HEK293 (cell line): ENCODE results near the gene F2.

Source experiments
- CTCF ChIA-PET: fragments of 350-600 bp; formaldehyde crosslinking; extraction: SDS; loops from one replicate; lab custom pipeline; 2021; ENCODE audit warnings: antibody characterized with exemption; lab: Yijun Ruan, JAX
- POLR2A ChIA-PET: fragments of 300-600 bp; formaldehyde crosslinking; extraction: SDS; loops from one replicate; lab custom pipeline; 2020; ENCODE audit warnings: antibody characterized with exemption, inconsistent platforms; lab: Yijun Ruan, JAX
- H3K27ac ChIP-seq: fragments of 200-500 bp; sonication (Bioruptor generic); 2 replicates; pipeline ENCODE4 v1.5.1; 2014; ENCODE audit warnings: low read depth, low read length, control low read depth, inconsistent platforms; ENCODE audit errors: extremely low read depth
- H3K36me3 ChIP-seq, 2 experiments: fragments of 200-500 bp in 1 of 2; sonication (Bioruptor generic) in 1 of 2; 1 replicate in 1 of 2; 2 replicates in 1 of 2; pipeline ENCODE4 v1.5.1; 2014 to 2017; ENCODE audit warnings: inconsistent platforms in 2 of 2, low read length in 2 of 2; ENCODE audit not compliant: control insufficient read depth in 2 of 2, insufficient read depth in 1 of 2
- H3K4me1 ChIP-seq: fragments of 200-500 bp; sonication (Bioruptor generic); 2 replicates; pipeline ENCODE4 v1.5.1; 2014; ENCODE audit warnings: mild to moderate bottlenecking, low read length, inconsistent platforms; ENCODE audit not compliant: control insufficient read depth, insufficient read depth
- H3K4me3 ChIP-seq: 2 replicates; pipeline ENCODE4 v1.5.1; 2011; ENCODE audit warnings: low read depth, mild to moderate bottlenecking, control low read depth, low read length, moderate library complexity
- H3K9me3 ChIP-seq: fragments of 200-500 bp; sonication (Bioruptor generic); 2 replicates; pipeline ENCODE4 v1.5.1; 2014; ENCODE audit warnings: low read depth, low read length, inconsistent platforms; ENCODE audit not compliant: control insufficient read depth, insufficient read depth
- BCL11A ChIP-seq: fragments of 450-650 bp; formaldehyde crosslinking; IDR thresholded peaks from 2 replicates; pipeline ENCODE4 v1.5.1; 2016; ENCODE audit warnings: low read depth, missing biosample characterization, missing genetic modification characterization
- BCL11B ChIP-seq: fragments of 450-650 bp; formaldehyde crosslinking; IDR thresholded peaks from 2 replicates; pipeline ENCODE4 v1.5.1; 2016; ENCODE audit warnings: low read depth, missing biosample characterization, missing genetic modification characterization
- GFI1B ChIP-seq: fragments of 450-650 bp; formaldehyde crosslinking; IDR thresholded peaks from 2 replicates; pipeline ENCODE4 v1.5.1; 2016; ENCODE audit warnings: missing biosample characterization, missing genetic modification characterization
- KLF9 ChIP-seq: fragments of 450-650 bp; formaldehyde crosslinking; IDR thresholded peaks from 2 replicates; pipeline ENCODE4 v1.5.1; 2016; ENCODE audit warnings: missing biosample characterization, missing genetic modification characterization, low read depth
- TRIM28 ChIP-seq: IDR thresholded peaks from 2 replicates; pipeline ENCODE4 v1.6.1; 2011; ENCODE audit warnings: low read length, control low read depth, borderline replicate concordance
- YY2 ChIP-seq: fragments of 450-650 bp; formaldehyde crosslinking; IDR thresholded peaks from 2 replicates; pipeline ENCODE4 v1.5.1; 2016; ENCODE audit warnings: missing biosample characterization, missing genetic modification characterization
- ZBTB17 ChIP-seq: fragments of 450-650 bp; formaldehyde crosslinking; IDR thresholded peaks from 2 replicates; pipeline ENCODE4 v1.5.1; 2016; ENCODE audit warnings: missing biosample characterization, missing genetic modification characterization
- ZEB2 ChIP-seq: fragments of 450-650 bp; formaldehyde crosslinking; IDR thresholded peaks from 2 replicates; pipeline ENCODE4 v1.5.1; 2016; ENCODE audit warnings: missing biosample characterization, missing genetic modification characterization
- ZFP69B ChIP-seq: fragments of 450-650 bp; formaldehyde crosslinking; IDR thresholded peaks from 2 replicates; pipeline ENCODE4 v1.5.1; 2016; ENCODE audit warnings: missing biosample characterization, missing genetic modification characterization
- ZNF121 ChIP-seq: fragments of 450-650 bp; formaldehyde crosslinking; IDR thresholded peaks from 2 replicates; pipeline ENCODE4 v1.5.1; 2016; ENCODE audit warnings: missing biosample characterization, missing genetic modification characterization
- ZNF23 ChIP-seq: fragments of 450-650 bp; formaldehyde crosslinking; IDR thresholded peaks from 2 replicates; pipeline ENCODE4 v1.5.1; 2016; ENCODE audit warnings: missing biosample characterization, missing genetic modification characterization, borderline replicate concordance
- ZNF239 ChIP-seq: fragments of 450-650 bp; formaldehyde crosslinking; IDR thresholded peaks from 2 replicates; pipeline ENCODE4 v1.5.1; 2016; ENCODE audit warnings: missing biosample characterization, missing genetic modification characterization
- ZNF354C ChIP-seq: fragments of 450-650 bp; formaldehyde crosslinking; IDR thresholded peaks from 2 replicates; pipeline ENCODE4 v1.5.1; 2016; ENCODE audit warnings: missing biosample characterization, missing genetic modification characterization, low read depth, borderline replicate concordance
- ZNF501 ChIP-seq: fragments of 450-650 bp; formaldehyde crosslinking; IDR thresholded peaks from 2 replicates; pipeline ENCODE4 v1.5.1; 2016; ENCODE audit warnings: missing biosample characterization, missing genetic modification characterization
- ZNF530 ChIP-seq: fragments of 450-650 bp; formaldehyde crosslinking; IDR thresholded peaks from 2 replicates; pipeline ENCODE4 v1.5.1; 2016; ENCODE audit warnings: low read depth, missing biosample characterization, missing genetic modification characterization
- ZNF561 ChIP-seq: fragments of 450-650 bp; IDR thresholded peaks from 2 replicates; pipeline ENCODE4 v1.5.1; 2018; ENCODE audit warnings: missing biosample characterization, missing genetic modification characterization, borderline replicate concordance
- ZNF596 ChIP-seq: fragments of 450-650 bp; IDR thresholded peaks from 2 replicates; pipeline ENCODE4 v1.5.0; 2018; ENCODE audit warnings: missing biosample characterization, mild to moderate bottlenecking, missing genetic modification characterization, moderate library complexity
- ZNF621 ChIP-seq: fragments of 450-650 bp; formaldehyde crosslinking; IDR thresholded peaks from 2 replicates; pipeline ENCODE4 v1.5.1; 2017; ENCODE audit warnings: missing biosample characterization, missing genetic modification characterization
- ZNF658 ChIP-seq: fragments of 450-650 bp; formaldehyde crosslinking; IDR thresholded peaks from 2 replicates; pipeline ENCODE4; 2016; ENCODE audit warnings: missing biosample characterization, missing genetic modification characterization
- TF ChIP-seq, protein P1 (sequence below): fragments of 450-650 bp; formaldehyde crosslinking; IDR thresholded peaks from 2 replicates; pipeline ENCODE4 v1.5.1; 2017; ENCODE audit warnings: missing biosample characterization, missing genetic modification characterization
- TF ChIP-seq, protein P2 (sequence below): fragments of 450-650 bp; formaldehyde crosslinking; IDR thresholded peaks from 2 replicates; pipeline ENCODE4 v1.5.1; 2017; ENCODE audit warnings: missing biosample characterization, missing genetic modification characterization
- TF ChIP-seq, protein P3 (sequence below): fragments of 450-650 bp; formaldehyde crosslinking; IDR thresholded peaks from 2 replicates; pipeline ENCODE4 v1.5.1; 2016; ENCODE audit warnings: missing biosample characterization, missing genetic modification characterization

The F2 gene

DNA sequence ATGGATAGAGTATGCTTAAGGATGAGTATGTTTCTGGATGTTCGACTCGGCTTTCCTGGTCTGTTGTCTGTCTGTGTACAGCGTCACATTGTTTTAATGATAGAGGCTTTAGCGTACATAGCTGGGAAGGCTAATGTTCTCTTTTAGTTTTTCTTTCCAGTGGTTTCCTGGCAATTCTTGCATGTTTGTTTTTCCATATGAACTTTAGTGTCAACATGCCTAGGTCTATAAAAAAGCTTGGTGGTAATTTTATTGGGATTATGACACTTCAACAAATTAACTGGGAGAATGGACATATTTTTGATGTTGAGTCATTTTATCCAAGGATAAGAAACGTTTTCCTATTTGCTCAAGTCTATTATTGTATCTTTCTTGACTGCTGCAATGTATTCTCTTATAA, 17.6 kb downstream of the F2 start:
- Histone ChIP-seq H3K36me3 (peaks cover 0 to 10% of the 10 kb centered on the region in 2 experiments; a peak in 2 of 3 replicates), H3K4me1 (no peaks in the 10 kb centered on the region), H3K4me3 (no peak overlapping the region)
- ChIA-PET CTCF (no interaction called here), POLR2A (no interaction called here)
- TF ChIP-seq, protein P1, sequence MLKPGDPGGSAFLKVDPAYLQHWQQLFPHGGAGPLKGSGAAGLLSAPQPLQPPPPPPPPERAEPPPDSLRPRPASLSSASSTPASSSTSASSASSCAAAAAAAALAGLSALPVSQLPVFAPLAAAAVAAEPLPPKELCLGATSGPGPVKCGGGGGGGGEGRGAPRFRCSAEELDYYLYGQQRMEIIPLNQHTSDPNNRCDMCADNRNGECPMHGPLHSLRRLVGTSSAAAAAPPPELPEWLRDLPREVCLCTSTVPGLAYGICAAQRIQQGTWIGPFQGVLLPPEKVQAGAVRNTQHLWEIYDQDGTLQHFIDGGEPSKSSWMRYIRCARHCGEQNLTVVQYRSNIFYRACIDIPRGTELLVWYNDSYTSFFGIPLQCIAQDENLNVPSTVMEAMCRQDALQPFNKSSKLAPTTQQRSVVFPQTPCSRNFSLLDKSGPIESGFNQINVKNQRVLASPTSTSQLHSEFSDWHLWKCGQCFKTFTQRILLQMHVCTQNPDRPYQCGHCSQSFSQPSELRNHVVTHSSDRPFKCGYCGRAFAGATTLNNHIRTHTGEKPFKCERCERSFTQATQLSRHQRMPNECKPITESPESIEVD (tag by site-specific recombination), result peak; percentile 77
- TF ChIP-seq BCL11A (tag by site-specific recombination) (peak; percentile 44; the same call in 1 of the 2 replicates), ZBTB17 (tag by site-specific recombination) (0 out of 2 replicates have a peak, but pooled peaks have one; percentile 47), ZEB2 (tag by site-specific recombination) (0 out of 2 replicates have a peak, but pooled peaks have one; percentile 29), ZNF658 (tag by site-specific recombination) (no peak)
- TF ChIP-seq, protein P2, sequence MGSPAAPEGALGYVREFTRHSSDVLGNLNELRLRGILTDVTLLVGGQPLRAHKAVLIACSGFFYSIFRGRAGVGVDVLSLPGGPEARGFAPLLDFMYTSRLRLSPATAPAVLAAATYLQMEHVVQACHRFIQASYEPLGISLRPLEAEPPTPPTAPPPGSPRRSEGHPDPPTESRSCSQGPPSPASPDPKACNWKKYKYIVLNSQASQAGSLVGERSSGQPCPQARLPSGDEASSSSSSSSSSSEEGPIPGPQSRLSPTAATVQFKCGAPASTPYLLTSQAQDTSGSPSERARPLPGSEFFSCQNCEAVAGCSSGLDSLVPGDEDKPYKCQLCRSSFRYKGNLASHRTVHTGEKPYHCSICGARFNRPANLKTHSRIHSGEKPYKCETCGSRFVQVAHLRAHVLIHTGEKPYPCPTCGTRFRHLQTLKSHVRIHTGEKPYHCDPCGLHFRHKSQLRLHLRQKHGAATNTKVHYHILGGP (tag by site-specific recombination), result peak; percentile 16; the same call in 1 of the 2 replicates
- TF ChIP-seq, all 188 proteins: peak for 5
- Histone ChIP-seq H3K27ac (no peak overlapping the region), H3K9me3 (no peaks in the 10 kb centered on the region)

DNA sequence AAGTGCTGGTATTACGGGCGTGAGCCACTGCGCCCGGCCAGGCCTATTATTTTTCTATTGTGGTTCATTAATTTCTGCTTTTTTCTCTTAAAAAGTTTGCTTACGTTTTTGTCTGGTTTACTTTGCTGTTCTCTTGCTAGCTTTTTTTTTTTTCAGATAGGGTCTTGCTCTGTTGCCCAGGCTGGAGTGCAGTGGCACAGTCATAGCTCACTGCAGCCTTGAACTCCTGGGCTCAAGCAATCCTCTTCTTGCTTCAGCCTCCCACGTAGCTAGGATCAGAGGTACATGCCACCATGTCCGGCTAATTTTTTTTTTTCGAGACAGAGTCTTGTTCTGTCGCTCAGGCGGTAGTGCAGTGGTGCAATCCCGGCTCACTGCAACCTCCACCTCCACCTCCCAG, 18.7 kb downstream of the F2 start:
- H3K36me3 ChIP-seq, result peaks cover 0 to 21% of the 10 kb centered on the region in 2 experiments; a peak in 2 of 3 replicates
- H3K9me3 ChIP-seq, result no peaks in the 10 kb centered on the region
- no peaks in the 10 kb centered on the region for H3K4me1 ChIP-seq
- CTCF ChIA-PET, result interaction anchor here (0.7 kb wide), 1 partner anchor 637 kb away, joined by 4 read pairs; no protein-coding TSS in a partner anchor
- H3K4me3 ChIP-seq, result no peak overlapping the region
- H3K27ac ChIP-seq, result no peak overlapping the region
- TF ChIP-seq ZNF121 (tag by site-specific recombination) (0 out of 2 replicates have a peak, but pooled peaks have one; percentile 24), ZNF354C (no peak), ZNF561 (tag by site-specific recombination) (no peak)
- POLR2A ChIA-PET, result no interaction called here

DNA sequence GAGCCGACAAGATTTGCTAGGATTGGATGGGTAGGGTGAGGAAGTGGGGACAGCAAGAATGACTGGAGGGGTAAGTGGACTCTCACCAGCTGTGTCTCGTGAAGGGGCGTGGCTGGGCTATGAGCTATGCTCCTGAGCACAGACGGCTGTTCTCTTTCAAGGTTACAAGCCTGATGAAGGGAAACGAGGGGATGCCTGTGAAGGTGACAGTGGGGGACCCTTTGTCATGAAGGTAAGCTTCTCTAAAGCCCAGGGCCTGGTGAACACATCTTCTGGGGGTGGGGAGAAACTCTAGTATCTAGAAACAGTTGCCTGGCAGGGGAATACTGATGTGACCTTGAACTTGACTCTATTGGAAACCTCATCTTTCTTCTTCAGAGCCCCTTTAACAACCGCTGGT, 19.9 kb downstream of the F2 start:
- POLR2A ChIA-PET, result no interaction called here
- H3K4me1 ChIP-seq, result no peaks in the 10 kb centered on the region
- CTCF ChIA-PET, result no interaction called here
- peaks cover 0 to 33% of the 10 kb centered on the region in 2 experiments; a peak in 2 of 3 replicates for H3K36me3 ChIP-seq
- no peak overlapping the region for H3K27ac ChIP-seq
- H3K9me3 ChIP-seq, result no peaks in the 10 kb centered on the region
- TF ChIP-seq KLF9 (peak; percentile 28; the same call in 1 of the 2 replicates), GFI1B (tag by site-specific recombination) (no peak)
- H3K4me3 ChIP-seq, result no peak overlapping the region

DNA sequence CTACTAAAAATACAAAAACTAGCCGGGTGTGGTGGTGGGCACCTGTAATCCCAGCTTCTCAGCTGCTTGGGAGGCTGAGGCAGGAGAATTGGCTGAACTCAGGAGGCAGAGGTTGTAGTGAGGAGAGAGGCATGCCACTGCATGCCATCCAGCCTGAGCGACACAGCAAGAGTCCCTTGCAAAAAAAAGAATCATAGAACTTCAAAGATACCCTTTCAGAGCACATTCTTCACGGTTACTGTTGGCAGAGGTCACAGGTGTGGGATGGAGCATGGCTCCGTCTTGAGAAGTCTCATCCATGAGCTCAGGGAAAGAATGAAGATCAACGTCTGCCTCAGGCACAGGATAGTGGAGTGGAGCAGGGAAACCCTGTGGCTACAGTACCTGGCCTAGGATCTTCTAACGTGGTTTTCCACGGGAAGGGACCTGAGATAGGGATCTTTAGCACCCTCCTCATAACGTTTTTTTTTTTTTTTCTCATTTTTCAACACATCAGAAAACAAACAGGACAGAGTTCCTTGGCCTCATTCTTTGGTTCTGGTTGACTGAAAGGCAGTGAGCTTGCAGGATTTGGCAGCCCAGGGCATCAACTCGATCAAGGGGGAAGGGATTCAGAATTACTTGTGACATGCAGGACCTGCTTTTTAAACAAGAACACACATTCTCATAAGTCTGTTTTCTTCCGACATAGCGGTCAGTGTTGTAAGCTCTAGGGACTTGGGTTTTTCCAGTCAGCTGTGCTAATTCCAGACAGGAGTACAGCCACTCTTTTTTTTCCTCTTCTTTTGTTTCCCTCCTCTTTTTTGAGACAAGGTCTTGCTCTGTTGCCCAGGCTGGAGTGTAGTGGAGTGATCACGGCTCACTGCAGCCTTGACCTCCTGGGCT, 22.8 kb downstream of the F2 start:
- POLR2A ChIA-PET, result interaction anchor here (0.7 kb wide), 1 partner anchor 41 kb away, joined by 3 read pairs; the partner anchor contains the start of genes ARHGAP1 and ZNF408
- Histone ChIP-seq H3K9me3 (no peaks in the 10 kb centered on the region), H3K4me1 (no peaks in the 10 kb centered on the region), H3K27ac (0 out of 2 replicates have a peak overlapping the region, but pooled peaks have one; percentile 1), H3K36me3 (peaks cover 6 to 62% of the 10 kb centered on the region in 2 experiments; a peak in 2 of 3 replicates), H3K4me3 (no peak overlapping the region)
- CTCF ChIA-PET, result interaction anchor here (0.9 kb wide), 1 partner anchor 358 kb away, joined by 4 read pairs; no protein-coding TSS in a partner anchor
- TF ChIP-seq ZNF596 (tag by site-specific recombination), result no peak
- TF ChIP-seq, protein P3, sequence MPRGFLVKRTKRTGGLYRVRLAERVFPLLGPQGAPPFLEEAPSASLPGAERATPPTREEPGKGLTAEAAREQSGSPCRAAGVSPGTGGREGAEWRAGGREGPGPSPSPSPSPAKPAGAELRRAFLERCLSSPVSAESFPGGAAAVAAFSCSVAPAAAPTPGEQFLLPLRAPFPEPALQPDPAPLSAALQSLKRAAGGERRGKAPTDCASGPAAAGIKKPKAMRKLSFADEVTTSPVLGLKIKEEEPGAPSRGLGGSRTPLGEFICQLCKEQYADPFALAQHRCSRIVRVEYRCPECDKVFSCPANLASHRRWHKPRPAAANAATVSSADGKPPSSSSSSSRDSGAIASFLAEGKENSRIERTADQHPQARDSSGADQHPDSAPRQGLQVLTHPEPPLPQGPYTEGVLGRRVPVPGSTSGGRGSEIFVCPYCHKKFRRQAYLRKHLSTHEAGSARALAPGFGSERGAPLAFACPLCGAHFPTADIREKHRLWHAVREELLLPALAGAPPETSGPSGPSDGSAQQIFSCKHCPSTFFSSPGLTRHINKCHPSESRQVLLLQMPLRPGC (tag by site-specific recombination), result no peak
- no peak for TF ChIP-seq ZNF530 (tag by site-specific recombination)
- no peak for TF ChIP-seq YY2 (tag by site-specific recombination)
- TF ChIP-seq ZNF501 (tag by site-specific recombination), result no peak
- no peak for TF ChIP-seq TRIM28
- no peak for TF ChIP-seq ZNF621 (tag by site-specific recombination)
- TF ChIP-seq ZFP69B, result no peak
- no peak for TF ChIP-seq ZNF239 (tag by site-specific recombination)
- no peak for TF ChIP-seq ZNF23 (tag by site-specific recombination)
- TF ChIP-seq ZNF354C, result no peak
- no peak for TF ChIP-seq BCL11B (tag by site-specific recombination)
